A673 (cell line): ENCODE results near the gene GALNT2. TPM values are rescaled to one million over a fixed set of nuclear protein-coding genes. Genes with fewer than 3 reads are reported as not detected.

ENCODE experiments used
- BruUV-seq: library from RNA; stranded (reverse); fragments of 400-500 nt; replicated peaks from 2 replicates; lab custom pipeline; 2021; lab: Mats Ljungman, UMichigan
- CTCF ChIA-PET: fragments of 300-600 bp; sonication (Branson Sonifier 250); formaldehyde crosslinking; loops from one replicate; lab custom pipeline; 2022; ENCODE audit warnings: antibody characterized with exemption; lab: Charles Lee
- POLR2A ChIA-PET: fragments of 300-600 bp; sonication (Branson Sonifier 250); formaldehyde crosslinking; loops from one replicate; lab custom pipeline; 2022; ENCODE audit warnings: antibody characterized with exemption; ENCODE audit not compliant: low non-redundant PET; lab: Charles Lee
- DNase-seq: peaks from one replicate; pipeline ENCODE4 v3.0.0-alpha.2; 2015; ENCODE audit warnings: low spot score
- H3K27ac ChIP-seq: fragments of 200-600 bp; sonication (generic); 2 replicates; pipeline ENCODE4 v1.5.1; 2016; ENCODE audit warnings: mixed run types, low read depth, mild to moderate bottlenecking, mixed read lengths, antibody characterized with exemption, low read length; ENCODE audit not compliant: poor library complexity, severe bottlenecking
- H3K27me3 ChIP-seq: fragments of 200-600 bp; sonication (generic); replicated peaks from 2 replicates; pipeline ENCODE4 v1.6.1; 2017; ENCODE audit warnings: mixed run types, low read depth, mild to moderate bottlenecking, mixed read lengths, antibody characterized with exemption, low read length; ENCODE audit not compliant: insufficient read depth, poor library complexity
- H3K36me3 ChIP-seq: fragments of 200-600 bp; sonication (generic); 2 replicates; pipeline ENCODE4 v1.6.1; 2016; ENCODE audit warnings: mixed run types, mild to moderate bottlenecking, mixed read lengths, antibody characterized with exemption, low read length; ENCODE audit not compliant: insufficient read depth, poor library complexity, severe bottlenecking
- H3K4me1 ChIP-seq: fragments of 200-600 bp; sonication (generic); 2 replicates; pipeline ENCODE4 v1.6.1; 2017; ENCODE audit warnings: mixed run types, mild to moderate bottlenecking, mixed read lengths, antibody characterized with exemption, low read length; ENCODE audit not compliant: insufficient read depth, poor library complexity, severe bottlenecking
- H3K4me3 ChIP-seq: fragments of 200-600 bp; sonication (generic); 2 replicates; pipeline ENCODE4 v1.5.1; 2016; ENCODE audit warnings: low read depth, mixed run types, mild to moderate bottlenecking, mixed read lengths, low read length; ENCODE audit not compliant: poor library complexity, severe bottlenecking
- H3K9me3 ChIP-seq: fragments of 200-600 bp; sonication (generic); 2 replicates; pipeline ENCODE4 v1.6.1; 2016; ENCODE audit warnings: mixed run types, low read depth, mild to moderate bottlenecking, mixed read lengths, antibody characterized with exemption, low read length; ENCODE audit not compliant: poor library complexity, severe bottlenecking
- CTCF ChIP-seq: fragments of 300-800, 200-600 bp; sonication (generic); conservative IDR thresholded peaks from 2 replicates; pipeline ENCODE4 v1.5.1; 2017; ENCODE audit warnings: low read depth, mild to moderate bottlenecking, antibody characterized with exemption, low read length, moderate library complexity, mixed read lengths
- EZH2 ChIP-seq: fragments of 200-600 bp; sonication (generic); IDR thresholded peaks from 2 replicates; pipeline ENCODE4 v1.6.1; 2017; ENCODE audit warnings: borderline replicate concordance, low read depth, mild to moderate bottlenecking, mixed read lengths, antibody characterized with exemption, low read length; ENCODE audit not compliant: poor library complexity, severe bottlenecking
- intact Hi-C: fragments of 100-400 bp; cut with micrococcal nuclease; formaldehyde crosslinking; loops from one replicate; pipeline ENCODE4 v1.10.0; 2022; ENCODE audit not compliant: unreplicated experiment
- total RNA-seq: library from RNA; stranded (reverse); gene quantifications from 2 replicates; pipeline ENCODE4 v1.2.3, GENCODE V29; 2021

The GALNT2 gene
- total RNA-seq, 1 experiment from 2014 or later, result 94.6 TPM

GRCh38 chr1:230073371-230074035, 6.5 kb downstream of the GALNT2 start:
- Histone ChIP-seq H3K36me3 (no peaks in the 10 kb centered on the region), H3K4me1 (peaks cover 37% of the 10 kb centered on the region), H3K27me3 (no peaks in the 10 kb centered on the region), H3K27ac (peak overlapping the region; percentile 22), H3K9me3 (no peaks in the 10 kb centered on the region), H3K4me3 (no peak overlapping the region)
- peak; percentile 83 for DNase-seq
- ChIA-PET POLR2A (interaction anchor here (0.5 kb wide), 1 partner anchor 191 kb away, joined by 5 read pairs; no protein-coding TSS in a partner anchor), CTCF (no interaction called here)
- intact Hi-C loops, result no loop called here
- no TSS peak for BruUV-seq
- TF ChIP-seq EZH2 (no peak), CTCF (no peak)

- TF ChIP-seq EZH2, result no peak
- TF ChIP-seq CTCF, result peak; percentile 22; the same call in 1 of the 2 replicates
- Histone ChIP-seq H3K36me3 (no peaks in the 10 kb centered on the region), H3K27me3 (no peaks in the 10 kb centered on the region), H3K9me3 (no peaks in the 10 kb centered on the region), H3K4me1 (peaks cover 30% of the 10 kb centered on the region), H3K27ac (no peak overlapping the region), H3K4me3 (no peak overlapping the region)
- BruUV-seq, result no TSS peak
- no peak for DNase-seq
- POLR2A ChIA-PET, result interaction anchor here (0.5 kb wide), 1 partner anchor 192 kb away, joined by 5 read pairs; no protein-coding TSS in a partner anchor
- intact Hi-C loops, result no loop called here
- CTCF ChIA-PET, result no interaction called here
Measured at GRCh38 chr1:230074270-230074669, 7.2 kb downstream of the GALNT2 start.

- no peaks in the 10 kb centered on the region for H3K27me3 ChIP-seq
- no TSS peak for BruUV-seq
- CTCF ChIA-PET, result no interaction called here
- H3K4me1 ChIP-seq, result peaks cover 25% of the 10 kb centered on the region
- H3K4me3 ChIP-seq, result no peak overlapping the region
- DNase-seq, result no peak
- H3K27ac ChIP-seq, result no peak overlapping the region
- no peaks in the 10 kb centered on the region for H3K36me3 ChIP-seq
- POLR2A ChIA-PET, result no interaction called here
- TF ChIP-seq EZH2, result no peak
- no peak for TF ChIP-seq CTCF
- intact Hi-C loops, result no loop called here
- H3K9me3 ChIP-seq, result no peaks in the 10 kb centered on the region
Measured at GRCh38 chr1:230074762-230075161, 7.7 kb downstream of the GALNT2 start.
